ENCODE measurements around the gene ST8SIA3. TPM values are rescaled to one million over a fixed set of nuclear protein-coding genes. Genes with fewer than 3 reads are reported as not detected.

ST8SIA3 gene
- total RNA-seq, 2 donors from 2014 or later, result not detected

DNA sequence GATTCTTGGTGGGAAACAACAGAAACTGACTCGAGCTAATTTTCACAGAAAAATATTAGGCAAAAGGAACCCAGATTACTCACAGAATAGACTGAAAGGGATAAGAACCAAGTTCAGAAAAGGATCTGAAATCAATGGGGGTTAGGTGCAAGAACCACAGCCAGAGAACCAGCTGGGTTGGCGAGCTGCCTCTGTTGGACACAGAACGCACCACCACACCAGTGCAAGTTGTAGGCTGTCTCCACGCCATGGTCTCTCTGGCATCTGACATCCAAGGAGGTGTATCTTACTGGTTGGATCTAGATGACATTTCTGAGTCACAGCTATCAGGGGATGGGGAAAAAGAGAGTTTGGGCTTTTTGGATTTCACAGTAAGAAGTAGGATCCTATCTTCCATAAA, 64.2 kb downstream of the ST8SIA3 start:
- Mint-ChIP-seq H3K9me3 (peaks cover 5 to 7% of the 10 kb centered on the region in 2 donors), H3K27ac (no peak overlapping the region), H3K36me3 (peaks cover 0 to 7% of the 10 kb centered on the region in 2 donors)
- ATAC-seq, result no peak
- no peak for DNase-seq (ENCODE audit: low spot score in 2 of 2)

Other genes with a start within 250 kb of the ST8SIA3 start
- not detected for gene BOD1L2, start 205.5 kb upstream of the ST8SIA3 start, total RNA-seq
- gene ONECUT2, start 82.8 kb downstream of the ST8SIA3 start, total RNA-seq, result under 1 TPM in 1 of 2 donors, not detected in 1; 0.02 TPM
- 10 to 100 TPM; 21.1 to 23.7 TPM for gene FECH, start 234.1 kb downstream of the ST8SIA3 start, total RNA-seq

Data from activated naive CD4-positive, alpha-beta T cell treated with anti-CD3 and anti-CD28 coated beads, Interleukin-2, amount 50 U/mL, for 72 hours (primary cell).